ENCODE measurements around the gene MAST4. TPM values are rescaled to one million over a fixed set of nuclear protein-coding genes. Genes with fewer than 3 reads are reported as not detected.
A peak's percentile ranks its signal among the peaks of the same experiment; 100 is the strongest.

MAST4 gene
- total RNA-seq, 2 donors from 2014 or later: 11.0 to 11.5 TPM

DNA sequence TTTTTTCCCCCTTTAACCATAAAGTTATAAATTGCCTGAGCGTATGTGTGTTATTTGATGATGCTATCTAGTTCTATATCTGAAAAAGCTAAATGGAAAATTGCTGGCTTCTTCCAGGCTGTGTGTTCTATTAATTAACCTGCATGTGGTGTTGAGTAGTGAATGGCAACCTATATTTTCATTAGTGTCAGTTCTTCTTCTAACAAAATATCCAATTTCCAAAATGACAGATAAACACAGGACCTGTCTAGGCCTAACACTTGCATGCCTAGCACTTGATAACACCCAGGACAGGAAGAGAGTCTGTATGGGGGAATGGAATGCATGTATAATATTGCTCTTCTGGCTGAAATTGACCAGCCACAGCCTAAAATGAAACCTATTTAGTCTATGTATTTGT lies 508.7 kb downstream of the MAST4 start:
- H3K27ac Mint-ChIP-seq: no peak overlapping the region
- H3K36me3 Mint-ChIP-seq (ENCODE audit: low read depth): peaks cover 3% of the 10 kb centered on the region

DNA sequence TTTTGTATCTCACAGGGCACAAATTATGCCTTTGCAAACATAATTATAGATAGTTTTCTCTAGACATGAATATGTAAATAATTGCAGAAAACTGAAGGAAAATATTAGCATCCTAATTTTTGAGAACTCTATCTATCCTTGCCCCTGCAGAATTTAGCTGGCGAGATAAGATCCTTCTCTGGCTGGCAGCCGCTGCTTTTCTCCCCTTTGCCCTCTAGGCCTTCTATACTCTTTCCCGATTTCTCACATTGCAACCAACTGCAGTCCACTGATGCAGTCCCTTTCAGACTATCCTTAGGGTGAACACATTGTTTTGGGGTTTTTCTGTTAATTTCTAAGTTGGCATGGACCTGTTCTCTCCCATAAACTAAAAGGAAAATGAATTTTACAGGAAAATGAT lies 509.1 kb downstream of the MAST4 start:
- TF ChIP-seq, protein P1, sequence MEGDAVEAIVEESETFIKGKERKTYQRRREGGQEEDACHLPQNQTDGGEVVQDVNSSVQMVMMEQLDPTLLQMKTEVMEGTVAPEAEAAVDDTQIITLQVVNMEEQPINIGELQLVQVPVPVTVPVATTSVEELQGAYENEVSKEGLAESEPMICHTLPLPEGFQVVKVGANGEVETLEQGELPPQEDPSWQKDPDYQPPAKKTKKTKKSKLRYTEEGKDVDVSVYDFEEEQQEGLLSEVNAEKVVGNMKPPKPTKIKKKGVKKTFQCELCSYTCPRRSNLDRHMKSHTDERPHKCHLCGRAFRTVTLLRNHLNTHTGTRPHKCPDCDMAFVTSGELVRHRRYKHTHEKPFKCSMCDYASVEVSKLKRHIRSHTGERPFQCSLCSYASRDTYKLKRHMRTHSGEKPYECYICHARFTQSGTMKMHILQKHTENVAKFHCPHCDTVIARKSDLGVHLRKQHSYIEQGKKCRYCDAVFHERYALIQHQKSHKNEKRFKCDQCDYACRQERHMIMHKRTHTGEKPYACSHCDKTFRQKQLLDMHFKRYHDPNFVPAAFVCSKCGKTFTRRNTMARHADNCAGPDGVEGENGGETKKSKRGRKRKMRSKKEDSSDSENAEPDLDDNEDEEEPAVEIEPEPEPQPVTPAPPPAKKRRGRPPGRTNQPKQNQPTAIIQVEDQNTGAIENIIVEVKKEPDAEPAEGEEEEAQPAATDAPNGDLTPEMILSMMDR (conservative IDR thresholded peaks at IDR 0.05): no peak
- no peak overlapping the region for H3K9ac ChIP-seq (ENCODE audit: extremely low read depth, low read length, poor library complexity, severe bottlenecking)
- no peaks in the 10 kb centered on the region for H3K27me3 ChIP-seq (ENCODE audit: control insufficient read depth, insufficient read depth, low read length, poor library complexity, severe bottlenecking)
- Mint-ChIP-seq H3K4me3 (no peak overlapping the region), H3K36me3 (ENCODE audit: low read depth) (peaks cover 5% of the 10 kb centered on the region), H3K27ac (no peak overlapping the region), H3K27me3 (ENCODE audit: insufficient read depth) (no peaks in the 10 kb centered on the region), H3K9me3 (no peaks in the 10 kb centered on the region), H3K4me1 (peaks cover 6% of the 10 kb centered on the region)
- no peak overlapping the region for H3K27ac ChIP-seq (ENCODE audit: low read depth, low read length)
- H3K4me3 ChIP-seq (ENCODE audit: low read length): no peak overlapping the region
- H3K36me3 ChIP-seq (ENCODE audit: control insufficient read depth, insufficient read depth, low read length): no peaks in the 10 kb centered on the region
- no peaks in the 10 kb centered on the region for H3K9me3 ChIP-seq (ENCODE audit: control insufficient read depth, low read length)
- DNase-seq: no peak
- WGBS, 2 experiments (ENCODE audit: insufficient coverage in 1 of 2, insufficient read length in 1 of 2): 84 to 94% methylated on average over 3 of the region's 3 CpGs
- no peaks in the 10 kb centered on the region for H3K4me1 ChIP-seq (ENCODE audit: control insufficient read depth, insufficient read depth, low read length)

More for the DNA sequence above, 508.7 kb downstream of the MAST4 start:
- no peak for DNase-seq
- WGBS, 2 experiments (ENCODE audit: insufficient coverage in 1 of 2, insufficient read length in 1 of 2): 92% methylated on average over 1 of the region's 1 CpG; no CpG with 5 or more reads in 1 of the 2 experiments
- H3K36me3 ChIP-seq (ENCODE audit: control insufficient read depth, insufficient read depth, low read length): no peaks in the 10 kb centered on the region
- no peaks in the 10 kb centered on the region for H3K9me3 ChIP-seq (ENCODE audit: control insufficient read depth, low read length)
- H3K4me1 ChIP-seq (ENCODE audit: control insufficient read depth, insufficient read depth, low read length): no peaks in the 10 kb centered on the region
- H3K4me3 ChIP-seq (ENCODE audit: low read length): no peak overlapping the region
- H3K9me3 Mint-ChIP-seq: no peaks in the 10 kb centered on the region
- no peaks in the 10 kb centered on the region for H3K27me3 Mint-ChIP-seq (ENCODE audit: insufficient read depth)
- H3K4me1 Mint-ChIP-seq: peaks cover 6% of the 10 kb centered on the region
- no peak overlapping the region for H3K4me3 Mint-ChIP-seq
- TF ChIP-seq, protein P1 (conservative IDR thresholded peaks at IDR 0.05): no peak
- no peak overlapping the region for H3K9ac ChIP-seq (ENCODE audit: extremely low read depth, low read length, poor library complexity, severe bottlenecking)
- H3K27me3 ChIP-seq (ENCODE audit: control insufficient read depth, insufficient read depth, low read length, poor library complexity, severe bottlenecking): no peaks in the 10 kb centered on the region
- H3K27ac ChIP-seq (ENCODE audit: low read depth, low read length): no peak overlapping the region

DNA sequence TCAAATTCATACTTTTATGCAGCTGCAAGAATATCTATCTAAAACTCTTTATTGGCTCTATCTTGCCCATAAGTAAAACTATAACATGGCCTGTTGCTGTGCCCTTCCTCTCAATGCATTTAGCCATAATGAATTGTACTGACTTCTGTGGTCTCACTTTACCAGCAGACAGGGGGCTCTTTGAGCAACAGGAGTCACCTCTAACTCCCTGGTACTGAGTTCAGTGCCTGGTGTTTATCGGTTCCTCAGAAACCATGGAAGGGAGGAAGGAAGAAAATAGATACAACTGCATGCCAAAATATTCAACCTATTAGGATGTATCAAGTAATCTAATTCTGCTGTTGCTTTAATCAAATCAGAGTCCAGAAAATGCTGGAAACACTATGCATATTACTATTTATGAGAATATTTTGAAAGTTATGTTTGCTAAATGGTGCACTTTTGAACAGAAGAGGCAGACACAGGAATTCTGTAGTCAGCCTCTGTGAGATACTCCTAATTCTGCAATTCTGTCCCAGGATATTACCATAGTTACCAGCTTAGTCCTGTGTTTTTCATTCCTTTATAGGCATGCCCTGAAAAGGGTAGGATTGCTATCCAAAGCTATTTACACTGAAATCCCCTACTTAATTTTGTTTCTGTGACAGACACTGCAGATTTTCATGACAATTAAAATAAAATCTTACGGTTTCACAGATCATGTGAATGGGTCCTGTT lies 510.6 kb downstream of the MAST4 start:
- H3K27me3 ChIP-seq (ENCODE audit: control insufficient read depth, insufficient read depth, low read length, poor library complexity, severe bottlenecking): no peaks in the 10 kb centered on the region
- TF ChIP-seq, protein P1 (conservative IDR thresholded peaks at IDR 0.05): peak; percentile 59
- Mint-ChIP-seq H3K27ac (no peak overlapping the region), H3K36me3 (ENCODE audit: low read depth) (peaks cover 7% of the 10 kb centered on the region), H3K27me3 (ENCODE audit: insufficient read depth) (no peaks in the 10 kb centered on the region), H3K4me1 (peaks cover 12% of the 10 kb centered on the region), H3K4me3 (no peak overlapping the region), H3K9me3 (no peaks in the 10 kb centered on the region)
- no peaks in the 10 kb centered on the region for H3K4me1 ChIP-seq (ENCODE audit: control insufficient read depth, insufficient read depth, low read length)
- no peak overlapping the region for H3K27ac ChIP-seq (ENCODE audit: low read depth, low read length)
- DNase-seq: no peak
- no peak overlapping the region for H3K4me3 ChIP-seq (ENCODE audit: low read length)
- no peak overlapping the region for H3K9ac ChIP-seq (ENCODE audit: extremely low read depth, low read length, poor library complexity, severe bottlenecking)
- H3K36me3 ChIP-seq (ENCODE audit: control insufficient read depth, insufficient read depth, low read length): no peaks in the 10 kb centered on the region
- H3K9me3 ChIP-seq (ENCODE audit: control insufficient read depth, low read length): no peaks in the 10 kb centered on the region
- WGBS, 2 experiments (ENCODE audit: insufficient coverage in 1 of 2, insufficient read length in 1 of 2): 84 to 100% methylated on average over 1 to 2 of the region's 2 CpGs

Data from endodermal cell (in vitro differentiated cells).